Measurements from ENCODE around the gene ANKRD29. TPM values are rescaled to one million over a fixed set of nuclear protein-coding genes. Genes with fewer than 3 reads are reported as not detected.

The ANKRD29 gene
- total and polyA plus RNA-seq, 2 donors (not counting 3 experiments of a cell fraction or from before 2014, with no cell fraction given), result 0.03 to 2.6 TPM

DNA sequence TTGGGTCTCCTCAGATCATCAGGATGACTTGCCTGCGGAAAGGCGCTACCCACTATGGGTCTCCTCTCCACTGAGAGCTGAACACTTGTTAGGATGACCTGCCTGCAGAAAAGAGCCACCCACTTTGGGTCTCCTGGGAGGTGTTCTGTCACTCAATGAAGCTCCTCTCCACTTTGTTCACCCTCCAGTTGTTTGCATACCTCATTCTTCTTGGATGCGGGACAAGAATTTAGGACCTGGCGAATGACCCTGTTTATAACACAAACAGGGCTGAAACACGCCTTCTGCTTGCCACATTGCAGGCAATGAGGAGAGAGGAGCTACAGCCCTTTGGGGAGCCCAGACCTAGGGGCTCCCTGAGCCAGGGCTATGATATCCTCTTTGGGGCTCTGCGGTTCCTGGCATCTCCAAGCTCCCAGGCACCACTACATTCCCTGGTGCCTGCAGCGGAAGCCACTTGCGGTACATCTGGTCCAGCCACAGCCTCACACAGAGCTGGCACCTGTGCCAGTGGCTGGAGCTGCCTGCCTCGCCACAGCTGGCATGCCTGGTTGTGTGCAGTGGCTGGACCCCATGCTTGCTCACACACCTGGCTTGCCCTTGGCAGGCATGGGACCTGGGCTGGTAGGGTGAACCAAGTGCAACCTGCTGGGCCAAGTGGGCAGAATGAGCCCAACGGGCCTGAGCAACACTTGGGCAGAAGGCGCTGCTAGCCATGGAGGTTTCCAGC lies 20.6 kb downstream of the ANKRD29 start:
- FAIRE-seq, result no peak

More for the DNA sequence above, 20.6 kb downstream of the ANKRD29 start:
- Histone ChIP-seq H3K27ac (ENCODE audit: insufficient read depth, low read depth, low read length) (no peak overlapping the region), H3K4me3 (replicated peaks in 1 of 3; ENCODE audit: insufficient read depth in 1 of 3, low read depth in 1 of 3, low read length in 3 of 3) (no peak overlapping the region), H3K9ac (replicated peaks; ENCODE audit: extremely low read depth, insufficient read depth, low read length) (no peak overlapping the region), H3K4me2 (ENCODE audit: insufficient read depth, low read length) (no peak overlapping the region), H3K36me3 (ENCODE audit: control insufficient read depth in 2 of 2, extremely low read depth in 1 of 2, insufficient read depth in 2 of 2, low read length in 2 of 2) (no peaks in the 10 kb centered on the region), H3K9me3 (replicated peaks; ENCODE audit: control insufficient read depth, insufficient read depth, low read length) (no peaks in the 10 kb centered on the region), H3K4me1 (ENCODE audit: control insufficient read depth, extremely low read depth, insufficient read depth, low read length) (no peaks in the 10 kb centered on the region), H3K79me2 (ENCODE audit: control insufficient read depth, insufficient read depth, low read length) (no peaks in the 10 kb centered on the region), H2AFZ (ENCODE audit: low read depth, low read length) (no peak overlapping the region), H3K9me1 (replicated peaks; ENCODE audit: control insufficient read depth, extremely low read depth, insufficient read depth, low read length) (no peaks in the 10 kb centered on the region), H3K27me3 (ENCODE audit: control insufficient read depth in 2 of 2, insufficient read depth in 2 of 2, low read length in 2 of 2) (peaks cover 0 to 17% of the 10 kb centered on the region in 2 experiments), H4K20me1 (replicated peaks; ENCODE audit: control insufficient read depth, extremely low read depth, insufficient read depth, low read length) (no peaks in the 10 kb centered on the region)
- TF ChIP-seq FOS (IDR thresholded peaks at IDR 0.05; ENCODE audit: borderline replicate concordance, insufficient read depth, low read length), result no peak
- TF ChIP-seq, protein P1, sequence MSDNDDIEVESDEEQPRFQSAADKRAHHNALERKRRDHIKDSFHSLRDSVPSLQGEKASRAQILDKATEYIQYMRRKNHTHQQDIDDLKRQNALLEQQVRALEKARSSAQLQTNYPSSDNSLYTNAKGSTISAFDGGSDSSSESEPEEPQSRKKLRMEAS (IDR thresholded peaks at IDR 0.05; ENCODE audit: insufficient read depth, insufficient read length), result no peak
- no peak for TF ChIP-seq EZH2 (IDR thresholded peaks at IDR 0.05; ENCODE audit: borderline replicate concordance, low read depth, low read length, severe bottlenecking)
- TF ChIP-seq, protein P2, sequence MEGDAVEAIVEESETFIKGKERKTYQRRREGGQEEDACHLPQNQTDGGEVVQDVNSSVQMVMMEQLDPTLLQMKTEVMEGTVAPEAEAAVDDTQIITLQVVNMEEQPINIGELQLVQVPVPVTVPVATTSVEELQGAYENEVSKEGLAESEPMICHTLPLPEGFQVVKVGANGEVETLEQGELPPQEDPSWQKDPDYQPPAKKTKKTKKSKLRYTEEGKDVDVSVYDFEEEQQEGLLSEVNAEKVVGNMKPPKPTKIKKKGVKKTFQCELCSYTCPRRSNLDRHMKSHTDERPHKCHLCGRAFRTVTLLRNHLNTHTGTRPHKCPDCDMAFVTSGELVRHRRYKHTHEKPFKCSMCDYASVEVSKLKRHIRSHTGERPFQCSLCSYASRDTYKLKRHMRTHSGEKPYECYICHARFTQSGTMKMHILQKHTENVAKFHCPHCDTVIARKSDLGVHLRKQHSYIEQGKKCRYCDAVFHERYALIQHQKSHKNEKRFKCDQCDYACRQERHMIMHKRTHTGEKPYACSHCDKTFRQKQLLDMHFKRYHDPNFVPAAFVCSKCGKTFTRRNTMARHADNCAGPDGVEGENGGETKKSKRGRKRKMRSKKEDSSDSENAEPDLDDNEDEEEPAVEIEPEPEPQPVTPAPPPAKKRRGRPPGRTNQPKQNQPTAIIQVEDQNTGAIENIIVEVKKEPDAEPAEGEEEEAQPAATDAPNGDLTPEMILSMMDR (IDR thresholded peaks at IDR 0.05; ENCODE audit: extremely low read depth in 1 of 2, insufficient read depth in 1 of 2, low read depth in 1 of 2, low read length in 2 of 2), result no peak
- TF ChIP-seq POLR2A (IDR thresholded peaks at IDR 0.05; ENCODE audit: low read depth, low read length), result no peak
- TF ChIP-seq GATA2 (IDR thresholded peaks at IDR 0.05; ENCODE audit: insufficient read depth, insufficient read length, low read depth, low read length), result no peak
- no peak for TF ChIP-seq MYC (IDR thresholded peaks at IDR 0.05; ENCODE audit: low read depth, low read length)
- TF ChIP-seq JUN (IDR thresholded peaks at IDR 0.05; ENCODE audit: borderline replicate concordance, insufficient read depth, insufficient read length, low read depth), result no peak
- no peak for TF ChIP-seq POLR2AphosphoS5 (IDR thresholded peaks at IDR 0.05; ENCODE audit: insufficient read depth, low read depth, low read length)
- ChIA-PET CTCF (interaction anchor here (1.9 to 2.8 kb wide), 2 partner anchors 9 to 61 kb away, joined by 4 to 9 read pairs; no protein-coding TSS in a partner anchor), POLR2A (no interaction called here)
- dilution Hi-C loops (cut with MboI; ENCODE audit: extremely low pct_ligation_motif_present, low sequenced_read_pairs) (no loop called here), intact Hi-C loops (cut with micrococcal nuclease) (no loop called here)
- BruUV-seq (replicated peaks), result no TSS peak
- no peak for DNase-seq (ENCODE audit: low read depth, low spot score)
